Measurements from ENCODE around the gene ID3. TPM values are rescaled to one million over a fixed set of nuclear protein-coding genes. Genes with fewer than 3 reads are reported as not detected.

The ID3 gene
- polyA plus RNA-seq, 4 donors, result 78.1 to 157 (median 125) TPM

- Histone ChIP-seq H3K36me3 (ENCODE audit: control insufficient read depth in 3 of 3, insufficient read depth in 2 of 3, low read depth in 1 of 3, low read length in 3 of 3) (no peaks in the 10 kb centered on the region), H3K4me3 (ENCODE audit: low read depth in 1 of 3, low read length in 3 of 3) (no peak overlapping the region), H3K9me3 (ENCODE audit: control insufficient read depth in 2 of 2, insufficient read depth in 1 of 2, low read depth in 1 of 2, low read length in 1 of 2) (no peaks in the 10 kb centered on the region), H3K27me3 (ENCODE audit: control insufficient read depth in 3 of 3, insufficient read depth in 3 of 3, low read length in 3 of 3) (no peaks in the 10 kb centered on the region), H3K27ac (ENCODE audit: low read depth in 1 of 3, low read length in 2 of 3) (no peak overlapping the region), H3K4me1 (ENCODE audit: control insufficient read depth in 3 of 3, insufficient read depth in 2 of 3, low read depth in 1 of 3, low read length in 2 of 3) (peaks cover 2 to 44% (median 10%) of the 10 kb centered on the region in 3 donors)
- DNase-seq (no peak), FAIRE-seq (no peak)
- 86 to 89% (median 86%) methylated on average over 3 of the region's 3 CpGs for WGBS, 3 donors
Measured at GRCh38 chr1:23565776-23566175, 6.5 kb upstream of the ID3 start.

GRCh38 chr1:23564529-23565122 lies 5.3 kb upstream of the ID3 start:
- Histone ChIP-seq H3K9me3 (ENCODE audit: control insufficient read depth in 2 of 2, insufficient read depth in 1 of 2, low read depth in 1 of 2, low read length in 1 of 2) (no peaks in the 10 kb centered on the region), H3K27ac (ENCODE audit: low read depth in 1 of 3, low read length in 2 of 3) (peak overlapping the region in 2 of 3 donors; percentile 19 to 50), H3K4me3 (ENCODE audit: low read depth in 1 of 3, low read length in 3 of 3) (no peak overlapping the region), H3K36me3 (ENCODE audit: control insufficient read depth in 3 of 3, insufficient read depth in 2 of 3, low read depth in 1 of 3, low read length in 3 of 3) (no peaks in the 10 kb centered on the region), H3K4me1 (ENCODE audit: control insufficient read depth in 3 of 3, insufficient read depth in 2 of 3, low read depth in 1 of 3, low read length in 2 of 3) (peaks cover 2 to 53% (median 13%) of the 10 kb centered on the region in 3 donors), H3K27me3 (ENCODE audit: control insufficient read depth in 3 of 3, insufficient read depth in 3 of 3, low read length in 3 of 3) (no peaks in the 10 kb centered on the region)
- no peak for FAIRE-seq
- WGBS, 3 donors, result 18 to 43% (median 42%) methylated on average over 10 of the region's 10 CpGs
- DNase-seq, result peak in 1 of 2 donors; percentile 73

GRCh38 chr1:23563755-23564374 lies 4.6 kb upstream of the ID3 start:
- no peaks in the 10 kb centered on the region for H3K27me3 ChIP-seq (ENCODE audit: control insufficient read depth in 3 of 3, insufficient read depth in 3 of 3, low read length in 3 of 3)
- FAIRE-seq, result no peak
- H3K9me3 ChIP-seq (ENCODE audit: control insufficient read depth in 2 of 2, insufficient read depth in 1 of 2, low read depth in 1 of 2, low read length in 1 of 2), result no peaks in the 10 kb centered on the region
- H3K27ac ChIP-seq (ENCODE audit: low read depth in 1 of 3, low read length in 2 of 3), result peak overlapping the region in 2 of 3 donors; percentile 19 to 50
- peaks cover 2 to 50% (median 13%) of the 10 kb centered on the region in 3 donors for H3K4me1 ChIP-seq (ENCODE audit: control insufficient read depth in 3 of 3, insufficient read depth in 2 of 3, low read depth in 1 of 3, low read length in 2 of 3)
- H3K36me3 ChIP-seq (ENCODE audit: control insufficient read depth in 3 of 3, insufficient read depth in 2 of 3, low read depth in 1 of 3, low read length in 3 of 3), result peaks cover 0 to under 1% (median 0%) of the 10 kb centered on the region in 3 donors
- H3K4me3 ChIP-seq (ENCODE audit: low read depth in 1 of 3, low read length in 3 of 3), result no peak overlapping the region
- 61 to 85% (median 83%) methylated on average over 3 of the region's 3 CpGs for WGBS, 3 donors
- no peak for DNase-seq

GRCh38 chr1:23563003-23563402 lies 3.7 kb upstream of the ID3 start:
- H3K27ac ChIP-seq (ENCODE audit: low read depth in 1 of 3, low read length in 2 of 3), result peak overlapping the region in 2 of 3 donors; percentile 50 to 97
- peaks cover 2 to 46% (median 13%) of the 10 kb centered on the region in 3 donors for H3K4me1 ChIP-seq (ENCODE audit: control insufficient read depth in 3 of 3, insufficient read depth in 2 of 3, low read depth in 1 of 3, low read length in 2 of 3)
- H3K27me3 ChIP-seq (ENCODE audit: control insufficient read depth in 3 of 3, insufficient read depth in 3 of 3, low read length in 3 of 3), result no peaks in the 10 kb centered on the region
- FAIRE-seq, result no peak
- H3K36me3 ChIP-seq (ENCODE audit: control insufficient read depth in 3 of 3, insufficient read depth in 2 of 3, low read depth in 1 of 3, low read length in 3 of 3), result peaks cover 0 to 9% (median 0%) of the 10 kb centered on the region in 3 donors
- no peak for DNase-seq
- WGBS, 3 donors, result 70 to 77% (median 70%) methylated on average over 9 of the region's 9 CpGs
- H3K9me3 ChIP-seq (ENCODE audit: control insufficient read depth in 2 of 2, insufficient read depth in 1 of 2, low read depth in 1 of 2, low read length in 1 of 2), result no peaks in the 10 kb centered on the region
- H3K4me3 ChIP-seq (ENCODE audit: low read depth in 1 of 3, low read length in 3 of 3), result no peak overlapping the region

GRCh38 chr1:23562137-23562876 lies 3.0 kb upstream of the ID3 start:
- Histone ChIP-seq H3K4me3 (ENCODE audit: low read depth in 1 of 3, low read length in 3 of 3) (no peak overlapping the region), H3K27ac (ENCODE audit: low read depth in 1 of 3, low read length in 2 of 3) (peak overlapping the region; percentile 4 to 97 (median 89)), H3K36me3 (ENCODE audit: control insufficient read depth in 3 of 3, insufficient read depth in 2 of 3, low read depth in 1 of 3, low read length in 3 of 3) (peaks cover 0 to 14% (median 0%) of the 10 kb centered on the region in 3 donors), H3K27me3 (ENCODE audit: control insufficient read depth in 3 of 3, insufficient read depth in 3 of 3, low read length in 3 of 3) (no peaks in the 10 kb centered on the region), H3K4me1 (ENCODE audit: control insufficient read depth in 3 of 3, insufficient read depth in 2 of 3, low read depth in 1 of 3, low read length in 2 of 3) (peaks cover 2 to 50% (median 16%) of the 10 kb centered on the region in 3 donors), H3K9me3 (ENCODE audit: control insufficient read depth in 2 of 2, insufficient read depth in 1 of 2, low read depth in 1 of 2, low read length in 1 of 2) (no peaks in the 10 kb centered on the region)
- 4 to 14% (median 5%) methylated on average over 19 of the region's 19 CpGs for WGBS, 3 donors
- peak; percentile 93 to 96 for DNase-seq
- FAIRE-seq, result no peak

GRCh38 chr1:23561813-23562100 lies 2.5 kb upstream of the ID3 start:
- H3K27me3 ChIP-seq (ENCODE audit: control insufficient read depth in 3 of 3, insufficient read depth in 3 of 3, low read length in 3 of 3), result no peaks in the 10 kb centered on the region

GRCh38 chr1:23561076-23561812 lies 1.9 kb upstream of the ID3 start:
- peaks cover 0 to 20% (median 0%) of the 10 kb centered on the region in 3 donors for H3K36me3 ChIP-seq (ENCODE audit: control insufficient read depth in 3 of 3, insufficient read depth in 2 of 3, low read depth in 1 of 3, low read length in 3 of 3)
- FAIRE-seq (no peak), DNase-seq (no peak)
- H3K9me3 ChIP-seq (ENCODE audit: control insufficient read depth in 2 of 2, insufficient read depth in 1 of 2, low read depth in 1 of 2, low read length in 1 of 2), result no peaks in the 10 kb centered on the region
- peak overlapping the region in 2 of 3 donors; percentile 89 to 97 for H3K27ac ChIP-seq (ENCODE audit: low read depth in 1 of 3, low read length in 2 of 3)
- H3K4me1 ChIP-seq (ENCODE audit: control insufficient read depth in 3 of 3, insufficient read depth in 2 of 3, low read depth in 1 of 3, low read length in 2 of 3), result peaks cover 2 to 60% (median 17%) of the 10 kb centered on the region in 3 donors
- no peak overlapping the region for H3K4me3 ChIP-seq (ENCODE audit: low read depth in 1 of 3, low read length in 3 of 3)
- WGBS, 3 donors, result 60 to 69% (median 68%) methylated on average over 6 of the region's 6 CpGs
- H3K27me3 ChIP-seq (ENCODE audit: control insufficient read depth in 3 of 3, insufficient read depth in 3 of 3, low read length in 3 of 3), result no peaks in the 10 kb centered on the region

More at GRCh38 chr1:23561813-23562100, 2.5 kb upstream of the ID3 start:
- FAIRE-seq, result no peak
- Histone ChIP-seq H3K36me3 (ENCODE audit: control insufficient read depth in 3 of 3, insufficient read depth in 2 of 3, low read depth in 1 of 3, low read length in 3 of 3) (peaks cover 0 to 18% (median 0%) of the 10 kb centered on the region in 3 donors), H3K4me3 (ENCODE audit: low read depth in 1 of 3, low read length in 3 of 3) (no peak overlapping the region), H3K27ac (ENCODE audit: low read depth in 1 of 3, low read length in 2 of 3) (peak overlapping the region; percentile 4 to 97 (median 89)), H3K4me1 (ENCODE audit: control insufficient read depth in 3 of 3, insufficient read depth in 2 of 3, low read depth in 1 of 3, low read length in 2 of 3) (peaks cover 2 to 55% (median 17%) of the 10 kb centered on the region in 3 donors), H3K9me3 (ENCODE audit: control insufficient read depth in 2 of 2, insufficient read depth in 1 of 2, low read depth in 1 of 2, low read length in 1 of 2) (no peaks in the 10 kb centered on the region)
- DNase-seq, result no peak
- WGBS, 3 donors, result 35 to 56% (median 52%) methylated on average over 2 of the region's 2 CpGs

All from small intestine (tissue), 7 donors.